ENCODE results near the gene RHOC.

RHOC gene

DNA sequence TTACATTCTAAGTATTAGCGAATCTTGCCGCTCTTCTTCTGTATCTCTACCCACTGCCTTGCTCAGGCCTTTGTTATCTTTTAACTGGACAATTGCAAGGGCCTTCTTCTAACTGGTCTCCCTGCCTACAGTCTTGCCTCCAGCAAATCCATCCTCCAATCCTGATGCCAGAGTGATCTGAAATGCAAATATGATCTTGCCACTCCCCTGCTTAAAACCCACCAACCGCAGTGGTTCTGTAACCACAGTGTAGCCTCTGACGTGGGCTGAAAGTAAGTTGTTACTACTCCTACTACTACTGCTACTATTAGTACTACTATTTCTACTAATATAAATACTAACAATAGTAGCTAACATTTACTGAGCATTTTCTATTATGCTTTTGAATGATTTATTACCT, 20.1 kb downstream of the RHOC start (continued):
- TF ChIP-seq, protein P1, sequence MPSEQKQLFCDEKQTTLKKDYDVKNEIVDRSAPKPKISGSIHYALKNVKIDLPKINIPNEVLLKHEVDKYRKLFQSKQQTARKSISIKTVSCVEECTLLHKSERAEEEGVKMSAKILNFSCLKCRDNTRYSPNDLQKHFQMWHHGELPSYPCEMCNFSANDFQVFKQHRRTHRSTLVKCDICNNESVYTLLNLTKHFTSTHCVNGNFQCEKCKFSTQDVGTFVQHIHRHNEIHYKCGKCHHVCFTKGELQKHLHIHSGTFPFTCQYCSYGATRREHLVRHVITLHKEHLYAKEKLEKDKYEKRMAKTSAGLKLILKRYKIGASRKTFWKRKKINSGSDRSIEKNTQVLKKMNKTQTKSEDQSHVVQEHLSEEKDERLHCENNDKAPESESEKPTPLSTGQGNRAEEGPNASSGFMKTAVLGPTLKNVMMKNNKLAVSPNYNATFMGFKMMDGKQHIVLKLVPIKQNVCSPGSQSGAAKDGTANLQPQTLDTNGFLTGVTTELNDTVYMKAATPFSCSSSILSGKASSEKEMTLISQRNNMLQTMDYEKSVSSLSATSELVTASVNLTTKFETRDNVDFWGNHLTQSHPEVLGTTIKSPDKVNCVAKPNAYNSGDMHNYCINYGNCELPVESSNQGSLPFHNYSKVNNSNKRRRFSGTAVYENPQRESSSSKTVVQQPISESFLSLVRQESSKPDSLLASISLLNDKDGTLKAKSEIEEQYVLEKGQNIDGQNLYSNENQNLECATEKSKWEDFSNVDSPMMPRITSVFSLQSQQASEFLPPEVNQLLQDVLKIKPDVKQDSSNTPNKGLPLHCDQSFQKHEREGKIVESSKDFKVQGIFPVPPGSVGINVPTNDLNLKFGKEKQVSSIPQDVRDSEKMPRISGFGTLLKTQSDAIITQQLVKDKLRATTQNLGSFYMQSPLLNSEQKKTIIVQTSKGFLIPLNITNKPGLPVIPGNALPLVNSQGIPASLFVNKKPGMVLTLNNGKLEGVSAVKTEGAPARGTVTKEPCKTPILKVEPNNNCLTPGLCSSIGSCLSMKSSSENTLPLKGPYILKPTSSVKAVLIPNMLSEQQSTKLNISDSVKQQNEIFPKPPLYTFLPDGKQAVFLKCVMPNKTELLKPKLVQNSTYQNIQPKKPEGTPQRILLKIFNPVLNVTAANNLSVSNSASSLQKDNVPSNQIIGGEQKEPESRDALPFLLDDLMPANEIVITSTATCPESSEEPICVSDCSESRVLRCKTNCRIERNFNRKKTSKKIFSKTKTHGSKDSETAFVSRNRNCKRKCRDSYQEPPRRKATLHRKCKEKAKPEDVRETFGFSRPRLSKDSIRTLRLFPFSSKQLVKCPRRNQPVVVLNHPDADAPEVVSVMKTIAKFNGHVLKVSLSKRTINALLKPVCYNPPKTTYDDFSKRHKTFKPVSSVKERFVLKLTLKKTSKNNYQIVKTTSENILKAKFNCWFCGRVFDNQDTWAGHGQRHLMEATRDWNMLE (tag by site-specific recombination; conservative IDR thresholded peaks at IDR 0.05; ENCODE audit: low read depth): no peak
- TF ChIP-seq GFI1B (tag by site-specific recombination; IDR thresholded peaks at IDR 0.05): no peak
- TF ChIP-seq, protein P2, sequence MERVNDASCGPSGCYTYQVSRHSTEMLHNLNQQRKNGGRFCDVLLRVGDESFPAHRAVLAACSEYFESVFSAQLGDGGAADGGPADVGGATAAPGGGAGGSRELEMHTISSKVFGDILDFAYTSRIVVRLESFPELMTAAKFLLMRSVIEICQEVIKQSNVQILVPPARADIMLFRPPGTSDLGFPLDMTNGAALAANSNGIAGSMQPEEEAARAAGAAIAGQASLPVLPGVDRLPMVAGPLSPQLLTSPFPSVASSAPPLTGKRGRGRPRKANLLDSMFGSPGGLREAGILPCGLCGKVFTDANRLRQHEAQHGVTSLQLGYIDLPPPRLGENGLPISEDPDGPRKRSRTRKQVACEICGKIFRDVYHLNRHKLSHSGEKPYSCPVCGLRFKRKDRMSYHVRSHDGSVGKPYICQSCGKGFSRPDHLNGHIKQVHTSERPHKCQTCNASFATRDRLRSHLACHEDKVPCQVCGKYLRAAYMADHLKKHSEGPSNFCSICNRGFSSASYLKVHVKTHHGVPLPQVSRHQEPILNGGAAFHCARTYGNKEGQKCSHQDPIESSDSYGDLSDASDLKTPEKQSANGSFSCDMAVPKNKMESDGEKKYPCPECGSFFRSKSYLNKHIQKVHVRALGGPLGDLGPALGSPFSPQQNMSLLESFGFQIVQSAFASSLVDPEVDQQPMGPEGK (tag by site-specific recombination; IDR thresholded peaks at IDR 0.05): no peak
- no peak for TF ChIP-seq ZNF324 (tag by site-specific recombination; IDR thresholded peaks at IDR 0.05)
- TF ChIP-seq KLF16 (tag by site-specific recombination; IDR thresholded peaks at IDR 0.05): no peak

DNA sequence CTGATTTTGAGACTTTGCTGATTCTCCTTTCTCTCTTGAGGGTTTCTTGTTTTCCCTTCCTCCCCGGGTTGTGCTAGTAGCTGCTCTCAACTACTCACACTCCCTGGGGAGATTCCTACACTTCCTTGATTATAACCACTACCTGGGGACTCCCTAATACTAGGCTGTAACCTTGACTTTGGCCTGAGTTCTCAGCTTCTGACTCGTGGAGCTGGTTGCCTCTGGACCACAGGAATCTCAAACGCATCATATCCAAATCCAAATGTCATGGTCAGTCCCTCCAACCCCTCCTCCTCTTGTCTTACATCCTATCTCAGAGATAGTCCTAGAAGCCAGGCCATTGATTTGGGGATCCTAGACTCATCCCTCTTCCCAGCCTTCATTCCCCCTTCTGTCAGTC, 20.5 kb downstream of the RHOC start:
- Histone ChIP-seq H3K4me1 (ENCODE audit: control insufficient read depth, insufficient read depth, low read length) (no peaks in the 10 kb centered on the region), H3K36me3 (ENCODE audit: control insufficient read depth in 2 of 2, insufficient read depth in 1 of 2, low read length in 2 of 2) (peaks cover 6 to 50% of the 10 kb centered on the region in 2 experiments; a peak in 2 of 3 replicates), H3K27ac (ENCODE audit: extremely low read depth, low read depth, low read length) (no peak overlapping the region), H3K9me3 (ENCODE audit: control insufficient read depth, insufficient read depth, low read depth, low read length) (no peaks in the 10 kb centered on the region), H3K4me3 (ENCODE audit: low read depth, low read length) (no peak overlapping the region)
- TF ChIP-seq ZNF184 (tag by site-specific recombination; IDR thresholded peaks at IDR 0.05): no peak
- TF ChIP-seq ZNF391 (tag by site-specific recombination; IDR thresholded peaks at IDR 0.05; ENCODE audit: borderline replicate concordance, low read depth): no peak
- TF ChIP-seq ZEB2 (tag by site-specific recombination; IDR thresholded peaks at IDR 0.05): no peak
- TF ChIP-seq, protein P3, sequence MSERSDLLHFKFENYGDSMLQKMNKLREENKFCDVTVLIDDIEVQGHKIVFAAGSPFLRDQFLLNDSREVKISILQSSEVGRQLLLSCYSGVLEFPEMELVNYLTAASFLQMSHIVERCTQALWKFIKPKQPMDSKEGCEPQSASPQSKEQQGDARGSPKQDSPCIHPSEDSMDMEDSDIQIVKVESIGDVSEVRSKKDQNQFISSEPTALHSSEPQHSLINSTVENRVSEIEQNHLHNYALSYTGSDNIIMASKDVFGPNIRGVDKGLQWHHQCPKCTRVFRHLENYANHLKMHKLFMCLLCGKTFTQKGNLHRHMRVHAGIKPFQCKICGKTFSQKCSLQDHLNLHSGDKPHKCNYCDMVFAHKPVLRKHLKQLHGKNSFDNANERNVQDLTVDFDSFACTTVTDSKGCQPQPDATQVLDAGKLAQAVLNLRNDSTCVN (tag by site-specific recombination; optimal IDR thresholded peaks at IDR 0.05): no peak
- TF ChIP-seq ZNF341 (tag by site-specific recombination; IDR thresholded peaks at IDR 0.05; ENCODE audit: low read depth): no peak
- TF ChIP-seq ZNF629 (tag by site-specific recombination; IDR thresholded peaks at IDR 0.05): no peak
- no peak for TF ChIP-seq ZNF785 (tag by site-specific recombination; IDR thresholded peaks at IDR 0.05)
- TF ChIP-seq, protein P4, sequence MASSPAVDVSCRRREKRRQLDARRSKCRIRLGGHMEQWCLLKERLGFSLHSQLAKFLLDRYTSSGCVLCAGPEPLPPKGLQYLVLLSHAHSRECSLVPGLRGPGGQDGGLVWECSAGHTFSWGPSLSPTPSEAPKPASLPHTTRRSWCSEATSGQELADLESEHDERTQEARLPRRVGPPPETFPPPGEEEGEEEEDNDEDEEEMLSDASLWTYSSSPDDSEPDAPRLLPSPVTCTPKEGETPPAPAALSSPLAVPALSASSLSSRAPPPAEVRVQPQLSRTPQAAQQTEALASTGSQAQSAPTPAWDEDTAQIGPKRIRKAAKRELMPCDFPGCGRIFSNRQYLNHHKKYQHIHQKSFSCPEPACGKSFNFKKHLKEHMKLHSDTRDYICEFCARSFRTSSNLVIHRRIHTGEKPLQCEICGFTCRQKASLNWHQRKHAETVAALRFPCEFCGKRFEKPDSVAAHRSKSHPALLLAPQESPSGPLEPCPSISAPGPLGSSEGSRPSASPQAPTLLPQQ (tag by site-specific recombination; IDR thresholded peaks at IDR 0.05): no peak
- no peak for TF ChIP-seq ZNF571 (tag by site-specific recombination; IDR thresholded peaks at IDR 0.05)
- no peak for TF ChIP-seq KLF16 (tag by site-specific recombination; IDR thresholded peaks at IDR 0.05)
- TF ChIP-seq ZNF121 (tag by site-specific recombination; IDR thresholded peaks at IDR 0.05): no peak
- no peak for TF ChIP-seq ZNF433 (tag by site-specific recombination; IDR thresholded peaks at IDR 0.05; ENCODE audit: low read depth)
- no peak for TF ChIP-seq ZNF660 (tag by site-specific recombination; IDR thresholded peaks at IDR 0.05)
- no peak for TF ChIP-seq ZNF311 (tag by site-specific recombination; IDR thresholded peaks at IDR 0.05; ENCODE audit: borderline replicate concordance)
- TF ChIP-seq ZNF274 (IDR thresholded peaks at IDR 0.05; ENCODE audit: low read length): no peak
- no peak for TF ChIP-seq ZNF274 (tag by site-specific recombination; IDR thresholded peaks at IDR 0.05; ENCODE audit: borderline replicate concordance)
- TF ChIP-seq ZNF248 (tag by site-specific recombination; IDR thresholded peaks at IDR 0.05): no peak
- TF ChIP-seq ZNF354C (tag by site-specific recombination; IDR thresholded peaks at IDR 0.05; ENCODE audit: borderline replicate concordance, low read depth): no peak
- TF ChIP-seq ZSCAN16 (tag by site-specific recombination; IDR thresholded peaks at IDR 0.05): no peak
- TF ChIP-seq, protein P5, sequence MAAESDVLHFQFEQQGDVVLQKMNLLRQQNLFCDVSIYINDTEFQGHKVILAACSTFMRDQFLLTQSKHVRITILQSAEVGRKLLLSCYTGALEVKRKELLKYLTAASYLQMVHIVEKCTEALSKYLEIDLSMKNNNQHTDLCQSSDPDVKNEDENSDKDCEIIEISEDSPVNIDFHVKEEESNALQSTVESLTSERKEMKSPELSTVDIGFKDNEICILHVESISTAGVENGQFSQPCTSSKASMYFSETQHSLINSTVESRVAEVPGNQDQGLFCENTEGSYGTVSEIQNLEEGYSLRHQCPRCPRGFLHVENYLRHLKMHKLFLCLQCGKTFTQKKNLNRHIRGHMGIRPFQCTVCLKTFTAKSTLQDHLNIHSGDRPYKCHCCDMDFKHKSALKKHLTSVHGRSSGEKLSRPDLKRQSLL (tag by site-specific recombination; IDR thresholded peaks at IDR 0.05): no peak
- TF ChIP-seq ZBTB48 (tag by site-specific recombination; IDR thresholded peaks at IDR 0.05): no peak
- POLR2A ChIA-PET: interaction anchor here (0.8 kb wide), 1 partner anchor 16 kb away, joined by 3 read pairs; no protein-coding TSS in a partner anchor
- CTCF ChIA-PET: interaction anchor here (0.9 to 1.1 kb wide), 2 partner anchors 22 to 30 kb away, joined by 3 to 5 read pairs; no protein-coding TSS in a partner anchor

Data from HEK293 (cell line).